PC-3 (cell line): Measurements from ENCODE around the gene LCNL1. TPM values are rescaled to one million over a fixed set of nuclear protein-coding genes. Genes with fewer than 3 reads are reported as not detected.
A peak's percentile ranks its signal among the peaks of the same experiment; 100 is the strongest.

Source experiments
- ATAC-seq: fragments of 200-7000 bp; cut with Tn5 transposase; 2 replicates; pipeline ENCODE4 v1.9.1; 2020; ENCODE audit warnings: mild to moderate bottlenecking, moderate library complexity
- BruUV-seq: library from RNA; stranded (reverse); fragments of 400-500 nt; replicated peaks from 2 replicates; lab custom pipeline; 2021; lab: Mats Ljungman, UMichigan
- CTCF ChIA-PET: fragments of 300-600 bp; sonication (Branson Sonifier 250); formaldehyde crosslinking; loops from one replicate; lab custom pipeline; 2022; ENCODE audit warnings: antibody characterized with exemption; lab: Charles Lee
- POLR2A ChIA-PET: fragments of 300-600 bp; sonication (Branson Sonifier 250); formaldehyde crosslinking; loops from one replicate; lab custom pipeline; 2022; ENCODE audit warnings: antibody characterized with exemption; ENCODE audit not compliant: unreplicated experiment; lab: Charles Lee
- DNase-seq: peaks from one replicate; pipeline ENCODE4 v3.0.0-alpha.2; 2015
- H2AFZ ChIP-seq: fragments of 300-600 bp; sonication (generic); 2 replicates; pipeline ENCODE4 v1.6.0; 2016; ENCODE audit warnings: antibody characterized with exemption, low read length
- H3F3A ChIP-seq: fragments of 300-600 bp; sonication (generic); one replicate; pipeline ENCODE4 v1.6.0; 2017; ENCODE audit warnings: antibody characterized with exemption, low read length, control low read depth, mild to moderate bottlenecking; ENCODE audit not compliant: unreplicated experiment
- H3K27ac ChIP-seq: fragments of 300-600 bp; sonication (generic); 2 replicates; pipeline ENCODE4 v1.5.1; 2016; ENCODE audit warnings: mild to moderate bottlenecking, low read length
- H3K27me3 ChIP-seq: fragments of 300-600 bp; sonication (generic); 2 replicates; pipeline ENCODE4 v1.6.1; 2016; ENCODE audit warnings: low read length, mixed read lengths
- H3K36me3 ChIP-seq: fragments of 300-600 bp; sonication (generic); 2 replicates; pipeline ENCODE4 v1.6.1; 2016; ENCODE audit warnings: low read depth, mixed run types, low read length, mixed read lengths
- H3K4me1 ChIP-seq: fragments of 300-600 bp; sonication (generic); 2 replicates; pipeline ENCODE4 v1.5.1; 2016; ENCODE audit warnings: low read length; ENCODE audit not compliant: insufficient read depth
- H3K4me2 ChIP-seq: fragments of 300-600 bp; sonication (generic); 2 replicates; pipeline ENCODE4 v1.6.0; 2016; ENCODE audit warnings: low read length
- H3K4me3 ChIP-seq: fragments of 300-600 bp; sonication (generic); 2 replicates; pipeline ENCODE4 v1.5.1; 2016; ENCODE audit warnings: mild to moderate bottlenecking, low read length, mixed read lengths
- H3K79me2 ChIP-seq: fragments of 300-600 bp; sonication (generic); 2 replicates; pipeline ENCODE4 v1.6.1; 2017; ENCODE audit warnings: low read length, mixed read lengths
- H3K9ac ChIP-seq: fragments of 300-600 bp; sonication (generic); 2 replicates; pipeline ENCODE4 v1.6.0; 2016; ENCODE audit warnings: mild to moderate bottlenecking, low read length
- H3K9me2 ChIP-seq: fragments of 300-600 bp; sonication (generic); replicated peaks from 2 replicates; pipeline ENCODE4 v1.6.1; 2016; ENCODE audit warnings: mixed run types, low read length, mixed read lengths
- H3K9me3 ChIP-seq: fragments of 300-600 bp; sonication (generic); 2 replicates; pipeline ENCODE4 v1.6.1; 2016; ENCODE audit warnings: low read length, mixed read lengths
- H4K20me1 ChIP-seq: fragments of 300-600 bp; sonication (generic); 2 replicates; pipeline ENCODE4 v1.6.1; 2016; ENCODE audit warnings: low read length, mixed read lengths
- EZH2 ChIP-seq: fragments of 300-600 bp; sonication (generic); IDR thresholded peaks from one replicate; pipeline ENCODE4 v1.6.1; 2017; ENCODE audit warnings: antibody characterized with exemption, mild to moderate bottlenecking, low read length; ENCODE audit not compliant: unreplicated experiment
- EZH2phosphoT487 ChIP-seq: fragments of 300-600 bp; sonication (generic); IDR thresholded peaks from 2 replicates; pipeline ENCODE4 v1.6.1; 2018; ENCODE audit warnings: mild to moderate bottlenecking, antibody characterized with exemption, low read length, borderline replicate concordance
- intact Hi-C: fragments of 100-400 bp; cut with micrococcal nuclease; formaldehyde crosslinking; loops from 2 replicates; pipeline ENCODE4 v1.9.0; 2023
- total RNA-seq: library from RNA; depleted of rRNA; stranded (reverse); fragments of >200 nt; gene quantifications from 2 replicates; pipeline ENCODE4 v1.2.3, GENCODE V29; 2014
- TF ChIP-seq, protein P1 (sequence below): fragments of 300-600 bp; sonication (generic); conservative IDR thresholded peaks from 2 replicates; pipeline ENCODE4 v1.5.1; 2017; ENCODE audit warnings: antibody characterized with exemption, low read depth, mild to moderate bottlenecking, low read length

LCNL1 gene
- total RNA-seq, 1 experiment from 2014 or later: not detected

GRCh38 chr9:137015540-137015930, 32.7 kb downstream of the LCNL1 start:
- H3K36me3 ChIP-seq: no peaks in the 10 kb centered on the region
- no peaks in the 10 kb centered on the region for H3K79me2 ChIP-seq
- no peaks in the 10 kb centered on the region for H3F3A ChIP-seq
- H3K4me3 ChIP-seq: no peak overlapping the region
- CTCF ChIA-PET: no interaction called here
- H3K9me3 ChIP-seq: no peaks in the 10 kb centered on the region
- no peaks in the 10 kb centered on the region for H4K20me1 ChIP-seq
- intact Hi-C loops: no loop called here
- DNase-seq (no peak), ATAC-seq (no peak)
- no peaks in the 10 kb centered on the region for H3K4me1 ChIP-seq
- H3K27me3 ChIP-seq: no peaks in the 10 kb centered on the region
- H3K27ac ChIP-seq: no peak overlapping the region
- no peaks in the 10 kb centered on the region for H3K9me2 ChIP-seq
- POLR2A ChIA-PET: no interaction called here
- no peak overlapping the region for H3K4me2 ChIP-seq
- H2AFZ ChIP-seq: no peak overlapping the region
- TF ChIP-seq, protein P1, sequence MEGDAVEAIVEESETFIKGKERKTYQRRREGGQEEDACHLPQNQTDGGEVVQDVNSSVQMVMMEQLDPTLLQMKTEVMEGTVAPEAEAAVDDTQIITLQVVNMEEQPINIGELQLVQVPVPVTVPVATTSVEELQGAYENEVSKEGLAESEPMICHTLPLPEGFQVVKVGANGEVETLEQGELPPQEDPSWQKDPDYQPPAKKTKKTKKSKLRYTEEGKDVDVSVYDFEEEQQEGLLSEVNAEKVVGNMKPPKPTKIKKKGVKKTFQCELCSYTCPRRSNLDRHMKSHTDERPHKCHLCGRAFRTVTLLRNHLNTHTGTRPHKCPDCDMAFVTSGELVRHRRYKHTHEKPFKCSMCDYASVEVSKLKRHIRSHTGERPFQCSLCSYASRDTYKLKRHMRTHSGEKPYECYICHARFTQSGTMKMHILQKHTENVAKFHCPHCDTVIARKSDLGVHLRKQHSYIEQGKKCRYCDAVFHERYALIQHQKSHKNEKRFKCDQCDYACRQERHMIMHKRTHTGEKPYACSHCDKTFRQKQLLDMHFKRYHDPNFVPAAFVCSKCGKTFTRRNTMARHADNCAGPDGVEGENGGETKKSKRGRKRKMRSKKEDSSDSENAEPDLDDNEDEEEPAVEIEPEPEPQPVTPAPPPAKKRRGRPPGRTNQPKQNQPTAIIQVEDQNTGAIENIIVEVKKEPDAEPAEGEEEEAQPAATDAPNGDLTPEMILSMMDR: no peak
- TF ChIP-seq EZH2 (no peak), EZH2phosphoT487 (no peak)
- H3K9ac ChIP-seq: no peak overlapping the region
- TSS peak; percentile 20 for BruUV-seq

DNA sequence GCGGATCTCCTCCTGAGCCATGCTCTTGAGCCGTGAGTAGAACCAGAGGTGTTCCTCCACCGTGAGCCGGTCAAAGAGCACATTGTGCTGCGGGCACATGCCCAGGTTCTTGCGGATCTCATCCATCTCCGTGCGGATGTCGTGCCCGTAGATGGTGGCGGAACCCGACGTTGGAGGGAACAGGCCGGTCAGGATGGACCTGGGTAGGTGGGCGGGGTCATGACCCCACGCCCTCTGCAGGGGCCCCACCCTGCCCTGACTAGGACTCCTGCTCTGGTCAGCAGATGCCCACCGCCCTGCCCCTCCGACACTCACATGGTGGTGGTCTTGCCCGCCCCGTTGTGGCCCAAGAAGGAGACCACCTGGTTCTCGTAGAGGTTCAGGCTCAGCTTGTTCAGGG, 33.2 kb downstream of the LCNL1 start:
- H3F3A ChIP-seq: no peaks in the 10 kb centered on the region
- no peaks in the 10 kb centered on the region for H3K27me3 ChIP-seq
- H3K9ac ChIP-seq: no peak overlapping the region
- H3K4me1 ChIP-seq: no peaks in the 10 kb centered on the region
- no peak for DNase-seq
- H3K4me2 ChIP-seq: no peak overlapping the region
- no peaks in the 10 kb centered on the region for H4K20me1 ChIP-seq
- ChIA-PET POLR2A (no interaction called here), CTCF (no interaction called here)
- TF ChIP-seq, protein P1: no peak
- no peak for TF ChIP-seq EZH2phosphoT487
- TF ChIP-seq EZH2: no peak
- no peaks in the 10 kb centered on the region for H3K9me2 ChIP-seq
- no peaks in the 10 kb centered on the region for H3K9me3 ChIP-seq
- H3K4me3 ChIP-seq: no peak overlapping the region
- no peaks in the 10 kb centered on the region for H3K79me2 ChIP-seq
- BruUV-seq: no TSS peak
- no peaks in the 10 kb centered on the region for H3K36me3 ChIP-seq
- no peak overlapping the region for H2AFZ ChIP-seq
- no peak for ATAC-seq
- H3K27ac ChIP-seq: no peak overlapping the region
- intact Hi-C loops: no loop called here

DNA sequence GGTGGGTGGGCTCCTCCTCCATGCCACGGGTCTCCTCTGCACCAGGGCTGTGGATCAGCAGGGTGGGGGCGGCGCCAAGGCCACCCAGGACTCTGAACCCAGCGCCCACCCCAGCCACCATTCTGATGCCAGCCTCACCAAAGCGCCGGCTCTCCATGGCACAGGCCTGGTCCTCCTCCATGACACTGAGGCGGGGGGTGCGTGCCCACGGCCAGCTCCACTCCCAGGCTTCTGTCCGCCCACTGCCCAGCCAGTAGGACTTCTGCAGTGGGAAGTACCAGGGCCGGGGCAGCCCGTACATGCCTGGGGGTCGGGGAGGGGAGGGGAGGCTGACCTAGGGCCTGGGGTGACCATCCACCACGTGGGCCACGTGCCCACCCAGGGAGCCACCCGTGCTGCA, 33.6 kb downstream of the LCNL1 start:
- Histone ChIP-seq H4K20me1 (no peaks in the 10 kb centered on the region), H3K4me2 (no peak overlapping the region), H3K79me2 (no peaks in the 10 kb centered on the region), H3K9ac (no peak overlapping the region), H3K9me3 (no peaks in the 10 kb centered on the region), H3K36me3 (no peaks in the 10 kb centered on the region), H3K27ac (no peak overlapping the region), H3K27me3 (no peaks in the 10 kb centered on the region), H3F3A (no peaks in the 10 kb centered on the region), H3K9me2 (no peaks in the 10 kb centered on the region), H3K4me3 (no peak overlapping the region), H2AFZ (no peak overlapping the region), H3K4me1 (no peaks in the 10 kb centered on the region)
- intact Hi-C loops: no loop called here
- ChIA-PET CTCF (no interaction called here), POLR2A (no interaction called here)
- ATAC-seq (no peak), DNase-seq (no peak)
- BruUV-seq: no TSS peak
- TF ChIP-seq, protein P1: no peak
- no peak for TF ChIP-seq EZH2phosphoT487
- TF ChIP-seq EZH2: no peak
